ENCODE data around the gene CTDSP2.
"Not testable (repeated sequence)": the region's sequence is repeated elsewhere in the genome, so short reads cannot be mapped to it uniquely, and the experiment has no call there.

The CTDSP2 gene

DNA sequence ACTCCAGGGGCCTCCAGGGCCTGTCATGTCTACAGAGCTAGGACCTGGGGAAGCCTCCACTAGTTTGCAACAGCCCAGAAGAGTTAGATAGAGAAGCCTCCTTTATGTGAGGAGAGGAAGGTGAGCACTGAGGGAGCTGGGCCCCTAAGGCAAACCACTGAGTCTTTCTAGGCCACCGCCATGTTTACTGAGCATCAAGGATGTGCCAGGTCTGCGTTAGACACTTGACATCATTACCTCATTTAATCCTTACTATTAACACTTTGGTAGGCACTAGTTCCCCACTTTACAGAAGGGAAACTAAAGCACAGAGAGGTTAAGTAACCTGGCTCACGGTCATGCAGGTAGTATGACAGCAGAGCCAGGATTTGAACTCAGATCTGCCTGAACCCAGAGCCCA is 12.9 kb downstream of the CTDSP2 start:
- no peak for DNase-seq

DNA sequence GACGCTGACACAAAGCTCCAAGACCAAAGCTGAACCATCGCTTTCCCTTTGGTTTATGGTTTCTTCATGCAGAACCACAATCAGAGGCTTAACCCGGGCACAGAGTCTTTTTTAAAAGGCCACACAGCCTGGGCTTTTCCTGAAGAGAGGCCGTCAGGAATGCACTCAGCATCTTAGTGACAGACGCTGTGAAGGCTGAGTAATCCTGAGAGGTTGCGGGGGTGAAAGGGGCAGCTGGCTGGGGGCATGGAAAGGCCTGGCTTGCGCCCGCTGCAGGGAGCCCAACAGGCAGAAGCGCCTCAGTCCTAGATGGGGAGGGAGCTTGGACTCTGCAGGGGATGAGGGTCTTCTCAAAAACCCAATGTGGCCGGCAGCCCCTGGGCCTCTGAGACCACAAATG is 13.6 kb downstream of the CTDSP2 start:
- peak in 1 of 3 experiments; percentile 26 for DNase-seq

DNA sequence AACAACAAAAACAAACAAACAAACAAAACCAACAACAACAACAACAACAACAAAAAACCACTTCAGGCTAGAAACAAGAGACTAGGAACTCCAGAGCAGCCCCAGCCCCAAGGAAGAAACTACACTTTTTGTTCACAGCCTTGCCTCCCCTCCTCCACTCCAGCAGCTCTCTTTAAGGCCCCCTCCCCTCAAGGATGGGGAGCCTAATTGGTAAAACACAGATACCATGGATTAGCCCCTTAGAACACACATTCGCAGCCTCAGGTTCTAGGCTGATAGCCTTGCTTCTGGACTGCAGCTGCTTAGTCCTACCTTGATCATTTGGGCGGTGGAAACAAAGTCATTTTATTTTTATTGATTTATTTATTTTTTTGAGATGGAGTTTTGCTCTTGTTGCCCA is 16.1 kb downstream of the CTDSP2 start:
- no peak for DNase-seq

DNA sequence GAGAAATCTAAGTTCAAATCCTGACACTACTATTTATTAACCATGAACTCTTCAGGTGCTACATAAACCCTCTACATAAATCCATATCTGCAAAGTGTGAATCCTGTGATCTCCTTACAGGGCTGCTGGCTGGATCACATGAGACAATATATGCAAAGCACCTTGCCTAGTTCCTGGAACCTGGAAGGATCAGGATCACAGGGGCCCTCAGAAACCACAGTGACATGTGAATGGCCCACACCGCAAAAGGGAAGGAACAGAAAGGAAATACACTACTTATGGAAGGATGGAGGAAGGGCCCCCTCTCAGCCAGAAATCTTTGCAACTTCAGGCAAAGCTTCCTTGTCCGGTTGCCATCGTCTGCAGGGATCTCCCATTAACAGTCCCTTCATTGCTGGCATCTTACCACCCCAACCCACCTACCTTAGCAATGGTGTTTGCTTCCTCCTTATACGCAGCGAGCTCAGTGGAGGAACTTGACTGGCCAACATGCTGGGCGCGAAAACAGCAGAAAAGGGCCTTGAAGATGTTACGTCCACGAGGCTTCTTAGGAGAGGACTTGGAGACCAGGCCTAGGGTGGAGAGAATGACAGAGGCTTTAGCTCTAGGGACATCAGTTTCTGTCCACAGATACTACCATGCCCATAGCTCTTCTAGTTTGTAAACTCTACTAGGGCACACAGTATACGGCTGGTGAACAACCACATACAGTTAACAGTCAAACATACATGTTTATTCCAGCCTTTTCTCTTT is 17.3 kb downstream of the CTDSP2 start:
- no peak for DNase-seq

DNA sequence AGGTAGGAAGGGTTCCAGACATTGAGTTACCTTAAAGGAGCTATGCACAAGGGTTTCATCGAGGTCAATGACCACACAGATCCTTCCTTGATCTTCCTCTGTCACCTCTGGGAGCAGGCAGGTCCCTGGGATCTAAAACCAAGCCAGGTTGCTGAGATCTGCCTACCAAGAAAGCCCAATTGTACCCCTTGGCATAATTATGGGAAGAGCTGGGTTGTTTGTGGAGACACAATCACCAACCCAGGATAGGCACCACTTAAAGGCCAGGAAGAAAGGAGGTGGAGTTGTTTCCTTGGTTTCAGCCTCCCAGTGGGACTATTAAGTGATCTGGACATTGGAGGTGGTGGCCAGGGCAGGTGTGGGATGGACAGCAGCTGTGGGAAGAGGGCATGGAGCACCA is 19.6 kb downstream of the CTDSP2 start:
- DNase-seq, result no peak

DNA sequence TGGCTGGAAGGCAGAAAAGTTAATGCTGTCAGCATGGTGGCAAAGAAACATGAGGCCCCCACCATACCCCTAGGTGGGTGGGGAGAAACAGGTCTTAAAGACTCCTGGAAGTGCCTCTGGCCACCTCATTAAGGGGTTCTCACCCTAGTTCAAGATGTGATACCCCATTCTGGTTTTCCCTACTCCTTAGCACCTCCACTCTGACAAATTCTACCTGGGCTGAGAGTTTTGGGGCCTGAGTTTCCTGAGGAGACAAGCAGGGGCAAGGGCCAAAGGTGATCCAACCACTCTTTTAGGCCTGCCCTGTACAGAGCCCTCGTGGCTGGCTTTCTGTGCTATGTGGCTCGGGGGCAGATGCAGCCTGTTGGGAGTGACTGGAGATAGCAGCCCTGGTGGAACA is 20.1 kb downstream of the CTDSP2 start:
- DNase-seq, result no peak

DNA sequence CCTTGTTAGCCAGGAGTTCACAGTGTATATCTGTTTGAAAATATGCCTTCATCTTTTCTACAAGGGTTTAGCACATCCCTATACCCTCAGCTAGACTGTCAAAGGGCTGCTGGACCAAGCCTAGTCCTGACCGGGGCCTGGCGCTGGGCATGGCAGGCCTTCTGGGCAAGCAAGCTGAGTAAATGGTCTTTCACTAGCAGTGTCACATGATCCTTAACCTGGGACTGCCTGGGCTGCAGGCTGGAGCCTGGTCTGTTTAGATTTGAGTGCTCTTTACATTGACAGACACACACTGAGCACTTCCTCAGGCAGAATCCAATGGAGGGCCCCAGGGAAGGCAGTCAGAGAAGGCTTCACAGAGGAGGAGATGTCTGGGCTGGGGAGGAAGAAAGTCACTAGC is 21.1 kb downstream of the CTDSP2 start:
- DNase-seq, result no peak

DNA sequence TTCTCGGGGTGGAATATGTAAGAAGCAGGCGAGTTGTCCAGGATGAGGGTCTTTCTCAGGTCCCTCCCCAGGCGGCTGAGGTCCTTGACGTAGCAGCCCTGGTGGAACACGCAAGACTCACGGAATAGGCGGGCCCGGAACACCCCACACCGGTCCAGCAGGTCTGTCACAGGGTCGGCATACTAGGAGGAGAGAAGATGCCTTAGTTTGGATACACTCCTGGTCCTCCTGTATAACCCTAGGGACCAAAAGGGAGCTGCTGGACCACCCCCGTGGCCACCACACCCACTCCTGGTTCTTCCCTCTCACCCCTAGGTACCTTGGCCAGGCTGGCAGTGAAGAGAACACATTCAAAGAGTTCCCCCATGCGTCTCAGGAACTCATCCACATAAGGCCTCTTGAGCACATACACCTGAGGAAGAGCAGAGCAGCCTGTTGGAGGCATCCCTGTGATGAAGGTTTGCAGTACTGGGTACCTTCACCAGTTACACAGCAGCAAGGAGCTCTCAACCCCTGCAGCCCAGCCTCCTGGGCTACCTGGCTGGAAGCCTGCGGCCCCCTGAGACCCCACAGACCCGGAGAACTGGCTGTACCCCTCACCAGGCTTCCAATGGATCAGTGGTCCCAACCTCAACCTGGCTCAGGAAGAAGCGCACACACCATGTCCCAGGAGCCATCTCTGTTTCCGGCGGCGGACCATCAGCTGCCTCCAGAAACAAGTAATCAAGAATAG is 22.5 kb downstream of the CTDSP2 start:
- no peak for DNase-seq

DNA sequence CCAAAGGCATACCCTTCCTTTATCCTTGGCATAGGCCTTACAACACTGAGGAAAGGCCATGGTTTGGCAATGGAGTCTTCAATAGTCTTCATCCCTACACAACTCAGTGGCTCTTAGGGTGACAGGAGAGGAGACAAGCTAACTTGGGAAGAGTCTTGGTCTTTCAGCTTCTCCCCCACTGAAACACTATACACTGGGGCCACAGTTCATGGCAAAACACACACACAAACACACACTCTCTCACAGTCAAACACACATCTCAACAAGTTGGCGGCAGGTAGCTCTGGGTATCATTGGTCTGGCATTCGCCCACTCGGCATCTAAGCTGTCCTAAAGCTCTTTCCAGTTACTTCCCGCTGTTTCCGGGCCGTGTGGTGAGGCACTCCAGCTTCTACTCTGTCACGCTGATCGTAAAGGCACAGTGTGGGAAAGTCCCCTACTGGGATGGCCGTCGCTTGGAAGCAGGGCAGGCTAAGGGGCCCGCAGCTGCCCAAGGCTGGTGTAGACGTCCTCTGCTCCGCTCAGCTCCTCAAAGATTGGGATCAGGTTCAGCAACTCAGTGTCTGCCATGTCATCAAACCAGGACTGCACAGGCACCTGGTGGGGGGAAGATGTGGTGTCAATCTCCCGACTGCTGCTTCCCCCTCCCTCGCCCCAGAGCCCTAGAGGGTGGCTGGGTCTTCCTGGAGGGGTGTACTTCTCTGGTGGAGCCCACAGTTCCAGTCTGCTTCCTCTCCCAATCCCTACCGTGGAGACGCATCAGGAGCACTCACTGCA is 23.2 kb downstream of the CTDSP2 start:
- no peak for DNase-seq

DNA sequence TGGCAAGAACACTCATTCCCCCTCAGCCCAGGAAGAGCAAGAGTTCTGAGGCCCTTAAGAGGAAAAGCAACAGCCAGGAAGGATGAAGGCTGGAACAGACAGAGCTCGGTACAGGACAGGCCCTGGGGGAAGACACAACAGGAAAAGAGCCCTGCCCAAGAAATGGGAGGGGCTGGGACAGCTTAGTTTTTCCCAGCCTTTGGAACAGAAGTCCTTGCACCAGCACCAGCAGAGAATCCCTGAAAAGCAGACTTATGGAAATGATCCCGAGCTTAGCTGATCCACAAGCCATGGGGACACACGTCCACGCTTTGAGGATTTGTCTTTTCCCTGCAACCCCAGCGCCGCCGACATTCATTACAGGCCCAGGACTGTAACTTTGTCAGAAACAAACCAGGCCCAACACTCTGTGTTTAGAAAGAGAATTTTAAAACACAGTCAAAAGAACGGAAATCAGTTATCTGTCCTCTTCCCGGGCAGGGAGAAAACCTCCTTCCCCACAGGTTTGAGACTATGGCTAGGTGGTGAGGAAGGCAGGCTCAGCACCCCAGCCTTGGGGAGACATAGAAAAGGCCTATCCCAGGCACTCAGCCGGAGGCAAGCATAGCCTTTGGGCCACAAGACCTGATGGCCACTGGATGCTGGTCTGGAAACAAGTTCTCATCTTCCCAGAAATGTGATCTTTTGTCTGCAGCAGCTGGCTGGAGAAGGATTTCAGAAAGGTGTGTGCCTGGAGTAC is 24.0 kb downstream of the CTDSP2 start:
- no peak for DNase-seq

DNA sequence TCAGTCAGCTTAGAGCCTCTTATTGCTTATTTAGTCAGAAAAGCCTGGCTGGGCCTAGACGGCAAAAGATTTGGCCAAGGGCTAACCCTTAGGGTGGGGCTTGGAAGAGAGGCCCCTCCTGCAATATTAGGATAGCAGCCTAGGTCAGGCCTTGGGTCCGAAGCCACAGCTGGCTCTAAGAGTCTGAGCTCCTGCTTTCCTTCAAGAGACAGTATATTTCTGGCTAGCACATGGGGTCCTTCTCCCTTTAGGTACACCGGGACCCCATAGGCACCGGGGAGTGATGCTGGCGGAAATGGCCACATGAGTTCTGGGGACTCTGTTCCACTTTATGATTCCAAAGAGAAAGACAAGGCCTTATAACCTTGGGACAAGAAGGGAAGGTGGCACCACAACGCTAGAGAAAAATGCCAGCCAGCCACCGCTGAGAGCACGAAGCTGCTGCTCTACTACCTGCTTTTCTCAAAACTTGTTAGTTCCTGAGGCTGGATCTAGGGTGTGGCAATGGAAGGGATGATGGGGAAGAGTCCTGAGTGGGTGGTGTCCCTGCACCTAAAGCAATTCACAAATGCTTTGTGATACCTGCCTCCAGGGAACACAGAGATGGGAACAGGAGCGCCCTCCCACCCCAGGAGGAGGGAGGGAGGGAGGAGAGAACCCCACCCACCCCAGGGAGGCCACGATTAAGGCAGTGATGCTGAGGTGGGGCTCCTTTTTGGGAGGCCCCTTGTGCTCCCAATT is 24.9 kb downstream of the CTDSP2 start:
- no peak for DNase-seq

DNA sequence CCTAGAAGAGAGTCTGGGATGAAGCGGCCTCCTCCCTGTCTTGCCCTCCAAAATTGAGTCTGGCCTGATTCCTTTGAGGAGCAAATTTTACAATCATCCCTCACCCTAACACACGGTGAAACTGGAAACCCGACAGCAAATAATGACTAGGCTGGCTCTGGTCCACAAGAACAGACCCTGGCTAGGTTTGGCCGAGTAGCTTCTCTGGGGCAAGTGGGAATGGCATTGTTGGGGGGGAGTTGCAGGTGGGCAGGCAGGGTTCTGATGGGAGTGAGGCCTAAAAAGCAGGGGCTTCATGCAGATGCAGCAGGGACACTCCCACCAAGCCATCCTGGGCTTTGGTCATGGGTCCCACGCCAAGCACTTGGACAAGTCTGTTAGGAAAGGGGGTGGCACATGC is 25.5 kb downstream of the CTDSP2 start:
- not testable (repeated sequence) for DNase-seq

DNA sequence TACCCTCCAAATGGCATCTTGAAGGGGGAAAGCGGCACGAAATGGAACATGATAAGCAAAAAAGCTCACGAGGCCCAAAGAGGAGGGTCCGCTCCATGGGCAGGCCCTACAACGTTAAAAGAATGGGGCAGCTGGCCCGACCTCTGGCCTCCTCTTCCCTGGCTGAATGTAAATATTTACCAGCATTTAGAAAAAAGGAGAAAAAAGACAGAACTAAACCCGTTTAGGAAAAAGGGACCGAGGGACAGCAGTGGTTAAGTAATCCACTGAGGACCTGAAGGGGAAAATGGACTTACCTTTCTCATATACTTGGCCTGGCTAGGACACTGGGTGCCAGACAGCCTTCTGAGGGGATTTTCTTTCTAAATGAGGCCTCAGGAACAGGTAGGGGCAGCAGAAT is 26.4 kb downstream of the CTDSP2 start:
- DNase-seq, result not testable (repeated sequence)

DNA sequence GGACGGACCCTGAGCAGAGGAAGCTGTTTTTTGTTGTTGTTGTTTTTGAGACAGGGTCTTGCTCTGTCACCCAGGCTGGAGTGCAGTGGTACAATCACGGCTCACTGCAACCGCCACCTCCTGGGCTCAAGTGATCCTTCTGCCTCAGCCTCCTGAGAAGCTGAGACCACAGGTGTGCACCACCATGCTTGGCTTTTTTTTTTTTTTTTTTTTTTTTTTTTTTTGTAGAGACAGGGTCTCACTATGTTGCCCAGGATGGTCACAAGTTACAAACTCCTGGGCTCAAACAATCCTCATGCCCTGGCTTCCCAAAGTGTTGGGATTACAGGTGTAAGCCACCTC is 28.6 kb downstream of the CTDSP2 start:
- not testable (repeated sequence) for DNase-seq

DNA sequence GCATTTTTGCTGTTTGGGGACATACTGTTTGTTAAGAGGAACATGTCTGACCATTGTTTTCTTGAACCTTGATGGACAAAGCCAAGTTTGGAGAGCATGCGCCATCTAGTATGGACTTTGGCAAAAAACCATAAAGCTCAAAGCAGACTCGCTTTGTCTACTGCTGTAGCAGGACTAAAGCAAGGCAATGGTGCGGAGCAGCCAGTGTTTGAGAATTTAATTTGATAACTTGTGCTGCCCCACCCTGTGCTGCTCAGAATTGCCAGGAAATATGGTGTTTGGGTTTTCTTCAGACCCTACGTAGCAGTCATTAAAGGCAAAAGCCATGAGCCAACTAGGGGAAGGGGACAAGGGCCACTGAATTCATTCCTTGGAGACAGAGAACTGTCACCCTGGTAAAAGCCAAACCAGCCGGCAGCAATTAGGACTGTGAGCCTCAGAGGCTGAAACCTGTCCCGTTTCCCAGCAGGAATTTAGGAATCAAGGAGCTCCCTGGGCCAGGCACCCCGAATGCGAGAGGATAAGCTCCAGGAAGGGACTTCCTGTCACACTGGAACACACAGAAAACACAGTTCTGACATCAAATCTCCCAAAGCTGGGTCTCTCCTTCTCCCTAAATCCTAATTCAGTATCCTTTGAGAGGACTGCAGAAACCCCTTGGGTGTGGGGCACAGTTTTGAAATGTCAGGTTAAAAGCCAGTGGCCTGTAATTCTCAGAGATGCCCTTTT is 29.1 kb downstream of the CTDSP2 start:
- no peak for DNase-seq

DNA sequence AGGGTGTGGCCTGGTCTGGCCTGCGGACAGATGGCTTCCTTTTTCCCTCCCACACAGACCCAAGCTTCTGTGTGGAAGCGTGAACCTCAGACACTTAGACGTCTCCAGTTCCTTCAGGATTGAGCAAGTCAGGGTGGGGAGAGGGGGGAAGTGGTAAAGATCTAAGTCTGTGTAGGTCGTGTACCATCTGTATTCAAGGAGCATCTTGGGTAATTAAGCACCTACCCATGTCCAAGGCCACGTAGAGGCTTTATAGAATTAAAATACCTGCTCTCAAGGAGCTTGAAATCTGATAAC is 29.7 kb downstream of the CTDSP2 start:
- DNase-seq, result no peak

DNA sequence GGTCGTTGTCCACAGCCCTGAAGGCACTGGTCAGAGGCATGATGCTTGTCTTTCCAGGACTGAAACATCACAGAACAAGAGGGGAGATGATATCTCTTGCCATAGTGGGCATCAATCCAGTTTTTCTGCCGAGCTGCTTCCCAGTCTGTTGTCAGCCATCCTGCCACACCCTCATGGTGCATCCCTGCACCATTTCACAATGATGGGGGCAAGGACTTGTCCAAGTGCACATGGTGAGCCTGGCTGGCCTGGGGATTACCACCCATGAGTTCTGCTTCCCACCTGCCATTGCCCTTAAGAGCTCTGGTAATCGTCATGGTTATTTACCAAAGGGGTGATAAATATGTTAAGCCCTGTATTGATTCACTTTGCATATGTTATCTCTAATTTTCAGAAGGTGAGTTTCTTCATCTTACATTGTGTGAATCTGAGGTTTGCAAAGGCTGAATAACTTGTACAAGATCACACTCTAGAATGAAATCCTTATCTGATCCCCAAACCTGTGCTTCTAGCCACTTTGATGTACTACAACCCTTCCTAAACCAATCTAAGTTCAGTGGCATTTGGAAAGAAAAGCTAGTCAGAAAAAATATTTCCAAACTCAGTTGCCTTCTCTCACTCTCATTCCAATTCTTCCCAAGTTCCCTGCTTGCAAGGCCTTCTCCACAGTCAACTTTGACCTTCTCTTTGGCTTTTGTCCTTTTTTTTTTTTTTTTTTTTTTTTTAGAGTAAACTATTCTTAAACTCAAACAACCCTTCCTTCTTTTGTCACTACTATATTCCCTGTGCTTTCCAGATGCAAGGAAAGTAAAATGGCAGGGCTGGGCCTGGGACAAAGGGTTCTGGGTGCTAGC is 30.3 kb downstream of the CTDSP2 start:
- DNase-seq, result no peak

DNA sequence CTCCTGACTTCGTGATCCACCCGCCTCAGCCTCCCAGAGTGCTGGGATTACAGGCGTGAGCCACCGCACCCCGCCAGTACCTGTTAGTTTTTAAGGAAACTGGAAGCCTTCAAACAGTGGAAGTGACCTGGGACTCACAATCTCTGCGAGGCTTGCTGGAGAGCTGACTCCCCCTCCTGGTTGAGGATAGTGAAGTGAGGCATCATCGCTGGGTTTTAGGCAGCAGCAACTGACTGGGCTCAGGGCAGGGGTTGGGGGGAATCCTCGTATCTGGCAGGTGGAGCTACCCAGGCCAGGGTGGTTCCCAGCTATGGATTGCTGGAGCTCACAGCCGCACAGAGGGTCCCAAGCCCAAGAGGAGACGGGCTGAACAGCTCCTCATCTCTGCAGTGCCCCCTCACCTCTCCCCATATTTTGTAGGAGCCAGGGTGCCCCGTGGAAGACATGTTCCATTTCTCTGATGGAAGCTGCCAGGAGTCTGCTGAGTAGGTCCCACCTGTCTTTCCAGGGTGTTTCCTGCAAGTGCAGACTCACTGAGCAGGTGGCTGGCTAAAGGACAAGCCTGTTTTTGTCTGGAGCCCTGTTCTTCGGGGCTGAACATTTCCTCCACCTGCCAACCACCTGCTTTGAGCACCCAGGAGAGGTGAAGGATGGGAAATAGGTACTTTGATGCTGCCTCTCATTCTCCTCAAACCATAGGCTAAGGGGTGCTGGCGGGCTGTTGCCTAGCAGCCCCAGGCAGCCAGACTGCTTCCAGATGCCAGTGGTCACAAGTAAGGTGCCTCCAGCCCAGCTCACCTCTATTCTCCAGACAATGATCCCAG is 31.1 kb downstream of the CTDSP2 start:
- DNase-seq, result peak; percentile 77 to 92 (median 83)

DNA sequence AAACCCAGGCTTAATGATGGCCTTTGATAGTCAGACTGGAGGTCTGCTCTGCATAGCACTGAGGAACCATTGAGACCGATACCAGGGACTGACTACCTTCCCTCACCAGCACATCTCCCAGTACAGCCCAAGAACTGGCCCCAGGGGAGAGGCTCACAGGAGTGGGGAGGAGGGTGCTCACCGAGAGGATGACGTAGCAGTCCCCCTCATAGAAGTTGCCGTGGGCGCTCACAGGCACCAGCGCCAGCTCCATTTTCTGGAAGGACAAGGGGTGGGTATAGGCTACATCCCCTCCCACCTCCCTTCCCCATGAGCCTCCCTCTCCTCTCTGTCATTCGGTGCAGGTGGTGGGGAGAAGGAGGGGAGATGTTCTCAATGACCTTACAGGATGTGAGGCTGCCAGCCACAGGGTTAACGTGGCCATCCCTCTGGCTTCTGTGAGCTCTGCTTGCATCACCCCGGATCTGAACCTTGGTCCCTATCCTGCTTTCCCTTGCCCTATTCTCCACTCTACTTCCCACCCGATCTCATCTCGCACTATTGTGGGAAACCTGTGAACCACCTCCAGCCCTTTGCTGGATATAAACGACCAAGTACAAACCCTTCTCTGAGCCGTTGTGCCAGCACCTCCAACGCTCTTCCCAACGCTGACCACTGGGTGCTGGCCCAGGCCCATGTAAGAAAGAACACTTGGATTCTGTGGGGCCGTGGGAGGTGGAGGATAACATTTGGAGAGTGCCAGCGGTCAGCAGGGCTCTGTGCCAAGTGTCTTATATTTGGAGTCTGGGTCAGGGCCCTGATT is 32.4 kb downstream of the CTDSP2 start:
- no peak for DNase-seq
